Daoy (cell line): Measurements from ENCODE around the gene CDK12. TPM values are rescaled to one million over a fixed set of nuclear protein-coding genes. Genes with fewer than 3 reads are reported as not detected.
"Not testable (repeated sequence)": the region's sequence is repeated elsewhere in the genome, so short reads cannot be mapped to it uniquely, and the experiment has no call there.

ENCODE experiments used
- DNase-seq: peaks from one replicate; pipeline ENCODE4 v3.0.0-alpha.2; 2015; ENCODE audit warnings: low read depth
- total RNA-seq: library from RNA; depleted of rRNA; stranded (reverse); fragments of >200 nt; shearing (Covaris generic); gene quantifications from 2 replicates; pipeline ENCODE4 v1.2.3, GENCODE V29; 2014

Gene CDK12
- total RNA-seq, 1 experiment from 2014 or later, result 19.1 TPM

DNA sequence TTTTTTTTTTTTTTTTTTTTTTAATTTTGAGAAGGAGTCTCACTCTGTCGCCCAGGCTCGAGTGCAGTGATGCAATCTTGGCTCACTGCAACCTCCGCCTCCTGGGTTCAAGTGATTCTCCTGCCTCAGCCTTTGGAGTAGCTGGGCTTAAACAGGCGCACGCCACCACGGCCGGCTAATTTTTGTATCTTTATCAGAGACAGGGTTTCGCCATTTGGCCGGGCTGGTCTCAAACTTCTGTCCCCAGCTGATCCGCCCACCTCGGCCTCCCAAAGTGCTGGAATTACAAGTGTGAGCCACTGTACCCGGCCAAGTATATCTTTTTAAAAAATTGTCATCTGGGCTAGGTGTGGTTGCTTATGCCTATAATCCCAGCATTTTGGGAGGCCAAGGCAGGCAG, 35.6 kb downstream of the CDK12 start:
- DNase-seq, result not testable (repeated sequence)

GRCh38 chr17:39507511-39507910, 46.2 kb downstream of the CDK12 start:
- no peak for DNase-seq

DNA sequence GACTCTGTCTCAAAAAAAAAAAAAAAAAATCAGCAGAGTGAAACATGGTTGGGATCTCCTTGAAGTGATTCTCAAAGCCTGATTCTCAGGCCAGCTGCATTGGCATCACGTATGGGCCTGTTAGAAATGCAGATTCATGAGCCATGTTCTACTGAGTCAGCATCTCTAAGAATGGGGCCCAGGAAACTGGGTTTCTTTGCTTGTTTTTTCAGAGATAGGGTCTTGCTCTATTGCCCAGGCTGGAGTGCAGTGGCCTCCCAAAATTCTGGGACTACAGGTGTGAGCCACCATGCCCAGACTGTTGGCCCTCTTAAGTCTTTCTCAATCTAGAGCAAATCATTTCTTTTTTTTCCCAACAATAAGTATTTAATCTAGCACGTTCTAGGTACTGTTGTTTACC, 47.7 kb downstream of the CDK12 start:
- no peak for DNase-seq

GRCh38 chr17:39513309-39513708, 52.0 kb downstream of the CDK12 start:
- DNase-seq, result no peak

GRCh38 chr17:39513915-39514314, 52.6 kb downstream of the CDK12 start:
- DNase-seq, result no peak

DNA sequence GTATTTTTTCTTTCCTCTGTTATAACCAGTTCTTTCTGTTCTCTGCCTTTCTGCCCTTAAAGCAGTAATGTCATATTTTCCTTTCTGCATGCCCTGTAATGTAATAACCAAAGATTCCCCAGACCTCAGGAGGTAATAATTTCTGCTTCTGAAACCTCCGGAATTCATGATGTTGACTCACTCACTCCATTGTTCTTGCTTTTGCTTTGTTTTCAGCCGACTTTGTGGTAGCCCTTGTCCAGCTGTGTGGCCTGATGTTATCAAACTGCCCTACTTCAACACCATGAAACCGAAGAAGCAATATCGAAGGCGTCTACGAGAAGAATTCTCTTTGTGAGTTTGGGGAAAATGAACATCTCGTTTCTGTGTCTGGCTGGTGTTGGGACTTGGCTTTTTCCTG, 55.9 kb downstream of the CDK12 start:
- DNase-seq, result peak; percentile 61

GRCh38 chr17:39525801-39526506, 64.7 kb downstream of the CDK12 start:
- DNase-seq, result no peak

GRCh38 chr17:39527220-39527813, 66.0 kb downstream of the CDK12 start:
- no peak for DNase-seq

DNA sequence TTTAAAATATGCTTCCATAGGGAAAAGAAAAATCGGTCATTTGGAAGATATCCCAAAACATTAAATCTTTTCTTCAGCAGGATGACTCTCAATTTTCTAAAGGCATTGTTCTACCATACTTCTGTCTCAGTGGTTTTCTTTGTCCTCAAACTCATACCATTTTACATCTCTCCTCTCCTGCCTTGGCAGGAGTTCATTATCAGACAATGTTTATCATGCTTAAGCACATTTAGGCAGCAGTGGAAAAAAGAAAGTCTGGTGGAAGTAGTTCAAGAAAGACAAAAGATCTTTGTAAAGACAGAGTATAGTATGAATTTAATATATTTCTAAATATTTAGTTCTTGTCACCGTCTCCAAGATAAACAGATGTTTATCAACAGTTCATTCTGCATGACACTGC, 68.2 kb downstream of the CDK12 start:
- no peak for DNase-seq

DNA sequence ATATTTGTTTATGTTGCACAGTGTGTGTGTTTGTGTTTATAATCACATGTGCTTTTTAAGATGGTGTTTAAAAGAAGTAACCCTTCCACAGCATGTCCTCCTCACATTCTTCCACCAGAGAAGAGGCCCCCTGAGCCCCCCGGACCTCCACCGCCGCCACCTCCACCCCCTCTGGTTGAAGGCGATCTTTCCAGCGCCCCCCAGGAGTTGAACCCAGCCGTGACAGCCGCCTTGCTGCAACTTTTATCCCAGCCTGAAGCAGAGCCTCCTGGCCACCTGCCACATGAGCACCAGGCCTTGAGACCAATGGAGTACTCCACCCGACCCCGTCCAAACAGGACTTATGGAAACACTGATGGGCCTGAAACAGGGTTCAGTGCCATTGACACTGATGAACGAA, 69.2 kb downstream of the CDK12 start:
- no peak for DNase-seq

DNA sequence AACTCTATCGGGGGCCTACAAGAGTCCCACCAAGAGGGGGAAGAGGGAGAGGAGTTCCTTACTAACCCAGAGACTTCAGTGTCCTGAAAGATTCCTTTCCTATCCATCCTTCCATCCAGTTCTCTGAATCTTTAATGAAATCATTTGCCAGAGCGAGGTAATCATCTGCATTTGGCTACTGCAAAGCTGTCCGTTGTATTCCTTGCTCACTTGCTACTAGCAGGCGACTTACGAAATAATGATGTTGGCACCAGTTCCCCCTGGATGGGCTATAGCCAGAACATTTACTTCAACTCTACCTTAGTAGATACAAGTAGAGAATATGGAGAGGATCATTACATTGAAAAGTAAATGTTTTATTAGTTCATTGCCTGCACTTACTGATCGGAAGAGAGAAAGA, 70.0 kb downstream of the CDK12 start:
- DNase-seq, result no peak

GRCh38 chr17:39533891-39534290, 72.6 kb downstream of the CDK12 start:
- DNase-seq, result no peak

GRCh38 chr17:39534768-39535405, 73.6 kb downstream of the CDK12 start:
- no peak for DNase-seq

DNA sequence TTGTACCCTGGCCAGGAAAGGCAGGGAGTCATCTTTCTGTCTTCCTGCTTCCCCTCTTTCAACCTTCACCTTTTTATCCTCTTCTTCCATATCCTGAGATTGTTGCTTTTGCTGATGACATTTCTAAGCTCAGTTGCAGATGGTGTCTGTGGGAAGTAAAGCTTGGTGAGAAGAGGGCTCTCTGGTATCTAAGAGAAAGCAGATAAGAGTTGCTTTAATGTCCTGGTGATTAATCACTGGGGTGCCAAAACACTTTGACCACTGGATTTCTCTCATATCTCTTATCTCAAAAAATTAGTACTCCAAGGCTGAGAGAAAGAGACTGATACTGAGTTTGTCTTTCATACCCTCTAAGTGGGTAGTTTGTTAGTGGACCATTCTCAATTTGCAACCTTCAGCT, 75.2 kb downstream of the CDK12 start:
- no peak for DNase-seq

DNA sequence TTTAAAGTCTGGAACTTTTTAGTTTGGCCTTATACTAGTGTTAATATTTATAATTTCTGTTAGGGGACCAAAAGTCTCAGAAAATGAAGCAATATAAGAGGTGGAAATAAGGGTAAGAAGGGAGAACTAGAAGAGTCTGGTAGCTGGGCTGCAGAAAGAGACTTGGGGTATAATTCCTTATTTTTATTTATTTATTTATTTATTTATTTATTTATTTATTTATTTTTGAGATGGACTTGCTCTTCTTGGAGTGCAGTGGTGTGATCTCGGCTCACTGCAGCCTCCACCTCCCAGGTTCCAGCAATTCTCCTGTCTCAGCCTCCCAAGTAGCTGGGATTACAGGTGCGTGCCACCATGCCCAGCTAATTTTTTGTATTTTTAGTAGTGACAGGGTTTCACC, 76.1 kb downstream of the CDK12 start:
- not testable (repeated sequence) for DNase-seq

GRCh38 chr17:39538866-39539265, 77.6 kb downstream of the CDK12 start:
- DNase-seq, result no peak

DNA sequence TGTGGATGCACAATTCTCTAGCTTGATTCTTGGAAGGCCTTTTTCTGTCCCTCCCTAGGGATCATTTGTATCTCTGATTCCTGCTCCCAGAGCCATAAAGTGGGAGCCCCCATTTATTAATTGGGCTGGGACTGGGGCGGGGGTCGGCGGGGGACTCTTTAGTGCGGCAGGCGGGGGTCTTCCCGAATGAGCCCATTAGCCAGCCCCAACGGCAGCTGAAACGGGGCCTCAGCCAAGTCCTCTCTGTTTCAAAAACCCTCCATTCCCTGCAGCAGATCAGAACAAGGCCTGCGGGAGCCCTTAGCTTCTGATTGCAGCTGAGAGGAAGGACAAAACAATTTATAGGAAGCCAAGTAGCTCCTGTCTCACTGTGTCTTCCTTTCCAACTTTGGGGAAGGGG, 79.3 kb downstream of the CDK12 start:
- DNase-seq, result no peak

DNA sequence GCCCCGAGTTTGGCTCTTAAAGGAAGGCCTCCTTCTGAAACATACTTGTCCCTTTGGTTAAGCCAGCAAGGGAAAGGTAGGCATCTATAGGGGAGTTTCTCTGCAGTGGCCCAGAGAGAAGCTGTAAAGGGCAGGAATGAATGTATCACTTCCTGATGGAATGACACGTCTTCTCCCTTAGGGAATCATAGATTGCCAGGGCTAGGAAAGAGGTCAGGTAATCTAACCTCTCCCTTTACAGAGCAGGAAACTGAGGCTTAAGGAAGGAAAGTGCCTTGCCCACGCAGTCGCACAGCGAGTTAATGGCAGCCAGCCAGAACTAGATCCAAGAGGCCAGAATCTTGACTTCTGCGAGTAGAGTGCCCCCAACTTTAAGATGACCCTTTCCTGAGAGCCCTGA, 80.4 kb downstream of the CDK12 start:
- no peak for DNase-seq

DNA sequence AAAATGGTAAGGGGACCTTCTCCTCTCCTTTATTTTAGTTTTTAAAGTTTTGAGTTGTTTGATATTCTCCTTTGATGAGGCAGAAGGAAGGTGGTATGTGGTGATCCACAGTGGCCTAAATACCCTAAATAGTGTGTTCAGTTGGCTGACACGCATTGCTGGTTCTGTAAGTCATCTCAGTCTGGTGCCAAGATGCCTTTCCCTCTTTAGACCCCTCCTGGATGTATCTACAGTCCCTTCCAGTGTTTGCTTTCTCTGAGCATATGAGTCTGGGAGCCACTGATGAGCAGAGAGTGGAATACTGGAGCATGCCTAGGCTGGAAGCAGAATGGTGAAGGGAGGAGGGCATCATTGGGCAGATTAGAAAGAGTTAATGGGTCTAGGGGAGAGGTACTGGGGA, 81.9 kb downstream of the CDK12 start:
- DNase-seq, result no peak

DNA sequence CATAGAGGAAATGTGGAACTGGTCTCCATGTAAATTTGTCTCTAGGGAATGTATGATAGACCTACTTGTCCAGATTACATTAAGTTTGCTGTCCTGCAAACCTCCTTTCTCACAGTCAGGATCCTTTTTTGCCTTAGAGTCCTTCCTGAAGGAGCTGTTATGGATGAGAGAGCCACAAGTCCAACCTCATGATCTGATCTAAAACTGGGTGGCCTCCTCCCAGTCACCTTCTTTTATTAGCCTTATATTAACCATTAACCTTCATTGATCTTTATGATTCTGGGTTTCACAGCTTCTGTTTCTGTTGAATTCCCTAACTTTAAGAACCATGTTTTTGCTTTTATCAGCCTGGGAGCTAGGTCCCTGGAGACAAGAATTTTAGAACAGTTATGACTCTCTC, 82.4 kb downstream of the CDK12 start:
- no peak for DNase-seq

DNA sequence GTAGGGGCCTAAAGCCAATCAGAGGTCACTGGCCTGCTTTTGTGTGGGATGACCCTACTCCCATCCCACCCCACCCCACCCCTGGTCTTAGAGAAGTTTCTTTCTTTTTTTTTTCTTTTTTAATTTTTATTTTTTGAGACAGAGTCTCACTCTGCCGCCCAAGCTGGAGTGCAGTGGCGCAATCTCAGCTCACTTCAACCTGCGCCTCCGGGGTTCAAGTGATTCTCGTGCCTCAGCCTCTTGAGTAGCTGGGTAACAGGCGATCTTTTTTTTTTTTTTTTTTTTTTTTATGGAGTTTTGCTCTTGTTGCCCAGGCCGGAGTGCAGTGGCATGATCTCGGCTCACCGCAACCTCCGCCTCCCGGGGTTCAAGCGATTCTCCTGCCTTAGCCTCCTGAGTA, 83.1 kb downstream of the CDK12 start:
- not testable (repeated sequence) for DNase-seq

DNA sequence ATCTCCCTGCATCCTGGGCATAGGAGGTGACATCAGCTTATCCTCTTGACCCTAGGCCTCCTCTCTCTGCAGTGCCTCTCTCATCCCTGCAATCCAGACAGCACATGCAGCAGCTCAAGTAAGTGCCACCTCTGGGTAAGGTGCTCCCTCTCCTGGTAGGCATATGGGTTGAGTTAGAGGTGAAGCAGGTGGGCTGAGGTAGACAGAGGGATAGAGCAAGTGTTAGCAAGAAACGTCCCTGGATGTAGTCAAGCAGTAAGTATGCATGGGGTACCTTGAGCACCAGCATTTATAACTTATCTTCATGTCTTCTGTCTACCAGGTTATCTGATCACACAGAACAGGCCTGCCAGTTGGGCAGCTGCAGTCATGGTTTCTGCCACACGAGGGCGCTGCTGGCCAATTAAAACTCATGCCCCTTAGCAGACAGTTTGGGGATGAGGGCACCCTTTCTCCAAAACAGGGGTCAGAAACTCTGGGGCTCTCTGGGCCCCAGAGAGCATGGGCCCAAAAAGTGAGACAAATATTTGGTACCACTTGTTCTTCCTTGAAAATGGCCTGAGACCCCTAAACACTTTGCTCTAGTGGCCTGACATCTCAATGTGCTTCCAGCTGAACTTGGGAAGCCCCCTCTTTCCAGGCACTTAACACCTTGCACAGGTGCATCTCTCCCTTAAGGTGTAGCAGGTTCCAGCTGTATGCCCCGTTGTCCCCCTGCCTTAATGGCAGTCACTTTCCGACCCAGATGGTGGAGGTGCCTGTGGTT, 86.6 kb downstream of the CDK12 start:
- peak; percentile 45 for DNase-seq
